Umbilical cord (tissue), 2 donors: ENCODE data around the gene DLGAP1. TPM values are rescaled to one million over a fixed set of nuclear protein-coding genes. Genes with fewer than 3 reads are reported as not detected.
A peak's percentile ranks its signal among the peaks of the same experiment; 100 is the strongest.
"Not testable (repeated sequence)": the region's sequence is repeated elsewhere in the genome, so short reads cannot be mapped to it uniquely, and the experiment has no call there.

ENCODE experiments used
- DNase-seq: peaks from one replicate; pipeline ENCODE4 v3.0.0-alpha.2; 2015; ENCODE audit warnings: low spot score
- total RNA-seq: library from RNA; depleted of rRNA; stranded (reverse); fragments of >200 nt; gene quantifications from one replicate; pipeline ENCODE4 v1.2.3, GENCODE V29; 2014; ENCODE audit warnings: low replicate concordance; ENCODE audit not compliant: insufficient read depth

Gene DLGAP1
- total RNA-seq, 1 donor from 2014 or later = 20.7 TPM

DNA sequence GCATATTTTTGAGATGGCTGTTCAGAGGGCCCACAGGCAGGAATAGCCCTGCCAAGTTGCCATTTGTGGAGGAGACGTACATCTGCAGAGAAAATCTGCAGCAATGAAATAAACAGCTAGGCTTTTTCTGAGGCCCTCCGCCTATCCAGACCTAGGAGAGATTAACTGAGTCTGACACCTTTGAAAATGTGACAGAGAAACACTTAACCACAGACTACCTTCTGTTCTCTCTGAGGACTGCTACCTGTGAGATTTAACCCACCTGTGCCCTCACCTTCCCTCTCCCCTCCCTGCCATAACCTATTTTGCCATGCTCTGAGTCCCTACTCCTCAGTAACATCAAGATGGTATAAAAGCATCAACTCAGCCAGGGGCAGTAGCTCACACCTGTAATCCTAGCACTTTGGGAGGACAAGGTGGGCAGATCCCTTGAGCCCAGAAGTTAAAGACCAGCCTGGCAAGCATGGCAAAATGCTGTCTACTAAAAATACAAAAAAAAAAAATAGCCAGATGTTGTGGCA is 844.9 kb downstream of the DLGAP1 start:
- no peak for DNase-seq

DNA sequence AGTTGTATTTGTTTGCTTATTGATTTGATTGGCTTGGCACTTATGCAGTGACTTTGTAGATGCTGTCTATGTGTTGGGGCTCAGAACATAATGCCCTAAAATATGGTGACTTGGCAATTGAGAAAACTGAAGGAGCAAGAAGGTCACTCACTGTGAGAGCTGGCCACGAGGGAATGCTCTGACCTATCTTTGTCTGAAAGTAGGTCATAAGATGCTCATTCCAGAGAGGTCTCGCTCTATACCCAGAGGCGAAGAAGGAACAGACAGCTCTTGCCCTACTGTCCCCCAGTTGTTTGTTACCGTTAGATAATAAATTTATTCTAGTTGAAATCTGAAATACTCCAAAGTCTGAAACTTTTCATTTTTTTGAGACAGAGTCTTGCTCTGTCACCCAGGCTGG is 846.6 kb downstream of the DLGAP1 start:
- no peak for DNase-seq

DNA sequence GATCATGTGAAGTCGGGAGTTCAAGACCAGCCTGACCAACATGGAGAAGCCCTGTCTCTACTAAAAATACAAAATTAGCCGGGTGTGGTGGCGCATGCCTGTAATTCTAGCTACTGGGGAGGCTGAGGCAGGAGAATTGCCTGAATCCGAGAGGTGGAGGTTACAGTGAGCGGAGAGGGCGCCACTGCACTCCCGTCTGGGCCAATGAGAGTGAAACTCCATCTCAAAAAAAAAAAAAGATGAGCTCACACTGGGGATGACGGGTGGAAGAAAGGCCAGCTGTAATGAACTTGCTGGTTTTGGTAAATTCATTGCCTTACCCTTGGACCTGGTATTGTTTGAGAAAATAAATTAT is 847.0 kb downstream of the DLGAP1 start:
- not testable (repeated sequence) for DNase-seq

DNA sequence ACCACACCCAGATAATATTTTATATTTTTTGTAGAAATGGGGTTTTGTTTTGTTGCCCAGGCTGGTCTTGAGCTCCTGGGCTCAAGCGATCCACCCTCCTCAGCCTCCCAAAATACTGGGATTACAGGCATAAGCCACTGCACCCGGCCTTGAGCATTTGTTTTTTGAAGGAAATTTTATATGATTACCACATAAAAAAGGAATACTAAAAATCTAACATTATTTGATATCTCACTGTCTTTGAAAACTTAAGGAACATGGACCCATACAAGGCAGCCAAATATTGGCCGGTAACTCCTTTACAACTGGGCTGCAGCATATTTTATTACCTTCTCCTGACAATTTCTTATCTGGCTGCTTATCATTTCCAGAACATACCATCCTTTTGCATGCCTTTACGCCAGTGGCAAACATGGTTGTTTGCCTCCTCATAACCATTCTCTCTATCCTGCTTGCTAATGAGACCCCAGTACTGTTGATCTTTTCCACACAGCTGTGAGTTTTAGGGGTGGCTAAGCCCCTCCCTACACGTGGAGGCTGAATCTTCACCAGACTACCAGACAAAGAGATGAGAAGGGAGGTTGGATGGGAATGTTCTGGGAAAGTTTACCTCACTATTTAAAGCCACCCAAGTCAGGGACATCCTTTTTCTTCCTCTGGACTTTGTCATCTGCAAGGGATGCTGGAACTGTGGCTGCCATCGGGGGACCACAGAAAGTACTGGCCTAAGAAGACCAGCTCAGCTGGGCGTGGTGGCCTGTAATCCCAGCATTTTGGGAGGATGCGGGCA is 847.6 kb downstream of the DLGAP1 start:
- peak; percentile 47 for DNase-seq

DNA sequence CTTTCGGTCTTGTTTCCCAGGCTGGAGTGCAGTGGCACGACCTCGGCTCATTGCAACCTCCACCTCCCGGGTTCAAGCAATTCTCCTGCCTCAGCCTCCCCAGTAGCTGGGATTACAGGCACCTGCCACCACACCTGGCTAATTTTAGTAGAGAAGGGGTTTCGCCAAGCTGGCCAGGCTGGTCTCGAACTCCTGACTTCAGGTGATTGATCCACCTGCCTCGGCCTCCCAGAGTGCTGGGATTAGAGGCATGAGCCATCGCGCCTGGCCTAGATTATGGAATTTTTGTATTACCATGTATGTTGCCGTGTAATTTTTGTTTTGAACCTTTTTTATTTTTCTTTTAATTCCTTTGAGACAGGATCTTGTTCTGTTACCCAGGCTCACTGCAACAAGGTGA is 848.2 kb downstream of the DLGAP1 start:
- DNase-seq = not testable (repeated sequence)

DNA sequence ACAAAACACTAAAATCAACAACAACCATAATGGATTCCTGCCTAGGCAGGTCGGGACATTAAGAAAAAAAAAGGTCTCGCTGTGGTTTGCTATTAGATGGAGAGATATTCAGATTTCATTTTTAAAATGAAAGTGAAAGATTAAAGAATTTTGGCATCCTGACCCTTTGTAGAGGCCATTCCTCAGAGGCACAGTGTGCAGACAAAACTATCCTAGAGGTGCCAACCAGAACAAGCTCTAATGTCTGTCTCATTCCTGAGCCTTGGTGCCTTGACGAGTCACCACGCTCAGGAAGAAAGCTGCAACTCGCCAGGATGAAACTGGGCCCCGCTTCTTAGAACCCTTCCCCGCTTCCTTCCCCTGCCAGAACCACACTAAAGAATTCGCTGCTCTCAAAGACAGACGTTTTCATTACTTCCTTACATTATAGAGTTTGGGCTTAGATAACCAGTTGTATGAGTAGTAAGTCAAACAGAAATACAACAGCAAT is 849.1 kb downstream of the DLGAP1 start:
- DNase-seq = peak; percentile 66

DNA sequence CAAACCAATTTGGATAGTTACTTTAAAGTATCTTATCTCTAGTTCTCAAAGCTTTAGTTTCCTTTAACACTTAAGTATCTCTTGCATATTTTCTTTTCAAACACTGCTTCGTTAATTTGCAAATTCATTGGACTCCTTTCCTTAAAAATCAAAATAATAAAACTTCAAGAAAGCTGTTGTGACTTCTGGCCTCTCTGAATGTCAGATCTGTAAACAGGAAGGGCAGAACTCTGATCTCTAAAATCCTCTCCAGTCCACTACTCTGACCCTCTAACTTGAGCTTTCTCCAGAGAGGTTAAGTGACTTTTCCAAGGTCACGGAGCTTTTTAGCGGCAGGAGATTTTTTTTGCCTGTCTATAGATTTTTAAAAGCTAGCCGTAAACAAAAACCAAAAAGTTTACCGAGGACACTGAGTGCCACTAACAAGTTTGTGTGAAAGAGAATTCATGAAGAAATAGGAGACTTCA is 849.6 kb downstream of the DLGAP1 start:
- DNase-seq = no peak

DNA sequence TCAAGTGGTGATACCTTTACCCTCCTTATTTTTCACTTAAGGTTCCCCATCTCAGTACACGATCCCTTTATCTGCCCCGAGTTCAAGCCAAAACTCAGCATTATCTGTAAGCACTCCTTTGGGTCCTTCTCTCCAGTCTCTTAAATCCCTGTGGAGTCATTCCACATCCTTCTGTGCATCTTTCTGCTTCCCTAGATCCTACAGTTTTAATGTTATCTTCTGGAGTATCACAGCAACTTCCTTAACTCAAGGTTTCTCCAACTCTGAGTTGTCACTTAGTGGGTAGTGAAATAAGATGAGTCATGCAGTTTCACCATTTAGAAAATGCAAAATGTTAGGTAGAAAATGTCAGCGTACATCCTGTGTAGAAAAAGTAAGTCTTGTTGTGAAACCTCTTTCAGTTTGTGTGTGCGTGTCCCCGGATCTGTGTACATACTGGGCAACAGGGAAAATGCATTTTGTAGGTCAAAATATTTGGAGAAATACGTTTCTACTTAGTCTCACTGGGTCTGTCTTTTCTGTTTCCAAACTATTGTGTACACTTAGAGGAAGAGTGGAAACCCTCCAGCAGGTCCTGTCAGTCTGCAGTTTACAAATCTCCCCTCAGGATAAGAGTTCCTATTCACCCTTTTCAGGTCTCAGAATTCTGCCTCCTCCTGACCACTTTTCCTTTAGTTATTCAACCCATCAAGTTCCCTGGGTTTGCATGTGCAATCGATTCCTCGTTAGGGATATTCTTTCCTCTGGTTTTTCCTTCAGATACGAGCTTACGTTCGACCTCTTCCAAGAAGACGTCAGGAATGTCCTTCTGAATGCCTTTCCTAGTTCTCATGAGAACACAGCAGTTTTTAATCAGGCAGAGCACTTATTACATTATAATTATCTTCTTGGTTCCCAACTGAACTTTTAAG is 850.4 kb downstream of the DLGAP1 start:
- peak; percentile 85 for DNase-seq

DNA sequence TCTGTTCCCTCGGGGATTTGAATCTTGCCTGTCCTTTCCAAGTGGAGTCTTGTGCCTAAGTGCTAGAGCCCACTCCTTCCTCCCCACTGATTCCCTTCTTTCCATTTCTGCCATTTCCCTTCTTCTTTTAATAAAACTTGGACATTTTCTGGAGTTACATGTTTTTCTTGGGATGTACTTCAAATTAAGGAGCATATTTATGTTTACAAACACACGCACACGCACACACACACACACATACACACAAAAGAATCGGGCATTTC is 850.9 kb downstream of the DLGAP1 start:
- no peak for DNase-seq

DNA sequence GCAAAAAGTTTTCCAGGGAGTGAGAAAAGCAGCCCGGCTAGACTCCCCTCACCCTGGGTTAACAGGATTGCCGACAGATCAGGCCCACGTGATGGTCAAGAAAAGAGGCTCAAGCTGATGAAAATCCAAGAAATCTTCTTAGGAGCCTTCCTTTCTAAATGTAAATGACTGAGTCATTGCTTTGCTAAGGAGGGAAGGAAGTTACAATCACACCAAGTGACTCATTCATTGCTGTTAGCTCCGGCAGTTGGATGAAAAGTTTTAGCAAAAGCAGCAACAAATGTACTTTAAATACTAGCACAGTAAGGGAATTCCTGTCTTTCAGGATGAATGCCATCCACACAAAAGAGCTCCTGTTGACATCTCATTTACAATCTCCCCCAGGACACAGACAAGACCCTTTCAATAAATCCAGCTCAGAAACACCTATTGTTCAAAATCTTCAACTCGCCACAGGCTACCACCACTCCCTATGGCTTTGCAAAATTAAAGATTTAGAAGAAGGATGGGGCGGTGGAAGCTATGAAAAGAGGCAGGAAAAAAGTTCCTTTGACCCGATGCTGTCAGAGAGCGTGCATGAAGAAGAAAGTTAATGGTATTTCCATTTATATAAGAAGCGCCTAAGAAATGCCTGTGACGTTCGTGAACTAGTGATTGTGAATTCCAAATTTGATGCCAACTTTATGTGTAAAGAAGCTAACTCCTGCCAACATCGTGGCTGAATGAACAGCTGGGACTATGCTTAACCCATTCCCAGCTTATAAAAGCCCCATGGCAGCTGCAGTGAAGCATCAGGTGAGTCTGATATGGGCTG is 851.5 kb downstream of the DLGAP1 start:
- DNase-seq = peak; percentile 93

DNA sequence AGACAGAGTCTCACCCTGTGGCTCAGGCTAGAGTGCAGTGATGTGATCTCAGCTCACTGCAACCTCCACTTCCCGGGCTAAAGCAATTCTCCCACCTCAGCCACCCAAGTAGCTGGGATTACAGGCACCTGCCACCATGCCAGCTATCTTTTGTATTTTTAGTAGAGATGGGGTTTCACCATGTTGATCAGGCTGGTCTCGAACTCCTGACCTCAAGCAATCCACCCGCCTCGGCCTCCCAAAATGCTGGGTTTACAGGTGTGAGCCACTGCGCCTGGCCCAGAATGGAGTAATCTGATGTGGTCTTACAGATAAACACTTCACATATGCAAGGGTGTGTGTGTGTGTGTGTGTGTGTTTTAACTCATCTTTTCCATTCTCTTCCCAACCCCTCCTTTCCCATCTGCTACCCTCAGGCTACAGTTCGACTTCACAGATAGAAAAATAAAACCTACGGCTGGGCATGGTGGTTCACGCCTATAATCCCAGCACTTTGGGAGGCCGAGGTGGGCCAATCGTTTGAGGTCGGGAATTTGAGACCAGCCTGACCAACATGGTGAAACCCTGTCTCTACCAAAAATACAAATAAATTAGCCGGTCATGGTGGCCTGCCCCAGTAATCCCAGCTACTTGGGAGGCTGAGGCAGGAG is 853.9 kb downstream of the DLGAP1 start:
- DNase-seq = not testable (repeated sequence)

DNA sequence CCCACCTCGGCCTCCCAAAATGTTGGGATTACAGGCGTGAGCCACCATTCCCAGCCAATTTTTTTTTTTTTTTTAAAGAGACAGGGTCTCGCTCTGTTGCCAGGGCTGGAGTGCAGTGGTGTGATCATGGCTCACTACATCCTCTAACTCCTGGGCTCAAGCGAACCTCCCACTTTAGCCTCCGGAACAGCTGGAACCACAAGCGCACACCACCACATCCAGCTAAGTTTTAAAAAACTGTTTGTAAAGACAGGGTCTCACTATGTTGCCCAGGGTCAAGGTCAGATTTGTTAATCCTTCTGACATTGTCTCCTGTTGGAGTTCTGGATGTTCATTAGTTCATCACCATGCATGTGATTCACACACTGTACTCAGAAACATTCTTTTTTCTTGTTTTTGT is 855.2 kb downstream of the DLGAP1 start:
- DNase-seq = no peak

DNA sequence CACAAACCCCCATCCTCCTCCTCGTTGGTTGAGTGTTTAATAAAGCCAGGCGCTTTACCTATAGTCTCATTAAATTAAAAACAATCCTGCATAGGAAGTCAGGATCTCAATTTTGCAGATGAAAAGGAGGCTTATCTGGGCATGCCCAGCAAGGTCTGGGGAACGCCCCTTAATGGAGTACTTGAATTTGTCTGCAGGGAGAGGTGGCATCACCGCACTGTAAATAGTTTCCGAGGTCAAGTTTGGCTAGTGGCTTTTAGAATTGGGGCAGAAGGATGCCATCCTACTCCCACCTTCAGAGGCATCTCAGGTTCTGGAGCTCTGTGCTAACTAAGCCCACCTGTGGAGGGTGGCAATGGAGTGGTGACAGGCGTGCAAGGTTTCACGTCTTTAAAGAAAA is 855.9 kb downstream of the DLGAP1 start:
- DNase-seq = no peak

DNA sequence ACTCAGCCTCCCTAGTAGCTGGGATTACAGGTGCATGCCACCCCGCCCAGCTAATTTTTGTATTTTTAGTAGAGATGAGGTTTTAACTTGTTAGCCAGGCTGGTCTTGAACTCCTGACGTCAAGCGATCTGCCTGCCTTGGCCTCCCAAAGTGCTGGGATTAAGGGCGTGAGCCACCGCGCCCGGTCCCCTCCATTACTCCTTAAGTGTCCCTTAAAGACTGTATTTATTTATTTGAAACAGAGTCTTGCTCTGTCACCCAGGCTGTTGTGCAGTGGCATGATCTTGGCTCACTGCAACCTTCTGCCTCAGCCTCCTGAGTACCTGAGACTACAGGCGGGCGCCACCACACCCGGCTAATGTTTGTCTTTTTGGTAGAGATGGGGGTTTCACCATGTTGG is 856.5 kb downstream of the DLGAP1 start:
- no peak for DNase-seq

DNA sequence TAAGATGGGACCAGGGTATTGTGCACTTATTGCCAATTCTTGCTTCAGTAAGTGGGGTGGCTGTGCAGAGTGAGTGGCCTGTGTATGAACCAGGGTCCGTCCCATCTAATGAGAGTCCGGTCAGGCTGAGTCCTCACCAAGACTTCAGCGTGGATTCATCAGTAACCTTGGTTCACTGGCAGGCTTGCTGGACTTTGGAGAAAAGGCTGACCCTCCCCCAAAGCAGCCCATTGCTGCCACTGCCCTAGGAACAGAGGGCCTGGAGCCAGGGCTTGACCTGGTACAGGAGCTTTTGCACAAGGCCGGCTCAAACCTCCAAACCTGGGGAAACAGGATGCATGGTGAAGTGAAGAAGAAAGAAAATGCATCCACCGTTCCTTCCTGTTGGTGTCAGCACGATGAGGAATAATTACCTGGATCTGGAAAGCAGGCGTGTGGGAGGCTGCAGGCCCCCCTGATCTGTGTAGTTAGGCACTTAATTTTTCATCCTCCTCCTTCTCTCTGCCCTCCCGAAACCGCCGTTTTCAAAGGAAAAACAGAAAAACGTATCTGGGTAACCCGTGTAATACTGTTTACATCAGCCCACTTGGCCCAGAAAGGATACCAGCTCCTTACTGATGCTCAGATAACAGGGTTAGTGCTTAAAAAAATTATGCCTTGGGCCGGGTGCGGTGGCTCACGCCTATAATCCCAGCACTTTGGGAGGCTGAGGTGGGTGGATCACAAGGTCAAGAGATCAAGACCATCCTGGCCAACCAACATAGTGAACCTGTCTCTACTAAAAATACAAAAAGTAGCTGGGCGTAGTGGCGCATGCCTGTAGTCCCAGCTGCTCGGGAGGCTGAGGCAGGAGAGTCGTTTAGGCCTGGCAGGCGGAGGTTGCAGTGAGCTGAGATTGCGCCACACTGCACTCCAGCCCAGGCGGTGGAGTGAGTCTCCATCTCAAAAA is 857.4 kb downstream of the DLGAP1 start:
- no peak for DNase-seq

DNA sequence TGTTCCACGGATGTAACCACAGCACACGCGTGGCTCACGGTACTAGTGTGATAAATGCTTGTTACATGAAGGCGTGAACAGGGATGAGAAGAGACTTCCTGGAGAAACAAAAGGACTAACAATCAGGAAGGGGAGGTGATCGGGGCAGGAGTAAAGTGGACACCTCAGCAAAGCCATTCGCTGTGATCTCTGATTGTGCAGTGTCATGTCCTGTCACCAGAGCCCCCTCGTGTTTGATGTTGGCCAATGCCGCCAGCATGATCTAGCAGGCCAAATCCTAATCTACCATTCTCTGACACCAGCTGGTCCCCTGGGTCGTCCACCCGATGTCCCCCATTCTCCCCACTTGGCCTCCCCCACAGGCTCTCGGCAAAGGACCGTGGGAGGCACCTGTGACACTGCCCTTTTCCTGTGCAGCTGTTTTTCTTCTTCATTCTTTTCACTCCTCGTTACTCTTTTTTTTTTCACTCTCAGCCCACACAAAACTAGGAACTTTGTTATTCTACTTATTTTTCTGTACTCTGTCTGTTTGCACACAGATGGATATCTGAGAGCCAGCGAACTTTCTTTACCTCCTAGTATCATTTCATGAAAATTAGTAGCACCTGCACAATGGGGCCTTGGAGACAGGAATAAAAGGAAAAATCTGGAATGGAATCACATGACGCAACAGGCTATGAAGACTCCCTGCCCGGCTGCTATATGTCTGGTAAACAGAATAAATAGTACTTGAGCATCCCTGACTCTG is 858.3 kb downstream of the DLGAP1 start:
- DNase-seq = no peak

DNA sequence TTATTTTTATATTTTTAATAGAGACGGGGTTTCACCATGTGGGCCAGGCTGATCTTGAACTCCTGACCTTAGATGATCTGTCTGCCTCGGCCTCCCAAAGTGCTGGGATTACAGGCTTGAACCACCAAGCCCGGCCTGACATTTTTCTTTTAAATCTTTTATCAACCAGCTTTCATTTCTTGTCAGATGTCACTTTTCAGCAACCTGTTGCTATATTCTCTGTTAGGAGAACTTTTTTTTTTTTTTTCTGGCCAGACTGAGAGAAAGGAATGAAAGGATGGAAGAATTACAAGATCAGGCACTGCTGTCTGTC is 858.8 kb downstream of the DLGAP1 start:
- DNase-seq = no peak

DNA sequence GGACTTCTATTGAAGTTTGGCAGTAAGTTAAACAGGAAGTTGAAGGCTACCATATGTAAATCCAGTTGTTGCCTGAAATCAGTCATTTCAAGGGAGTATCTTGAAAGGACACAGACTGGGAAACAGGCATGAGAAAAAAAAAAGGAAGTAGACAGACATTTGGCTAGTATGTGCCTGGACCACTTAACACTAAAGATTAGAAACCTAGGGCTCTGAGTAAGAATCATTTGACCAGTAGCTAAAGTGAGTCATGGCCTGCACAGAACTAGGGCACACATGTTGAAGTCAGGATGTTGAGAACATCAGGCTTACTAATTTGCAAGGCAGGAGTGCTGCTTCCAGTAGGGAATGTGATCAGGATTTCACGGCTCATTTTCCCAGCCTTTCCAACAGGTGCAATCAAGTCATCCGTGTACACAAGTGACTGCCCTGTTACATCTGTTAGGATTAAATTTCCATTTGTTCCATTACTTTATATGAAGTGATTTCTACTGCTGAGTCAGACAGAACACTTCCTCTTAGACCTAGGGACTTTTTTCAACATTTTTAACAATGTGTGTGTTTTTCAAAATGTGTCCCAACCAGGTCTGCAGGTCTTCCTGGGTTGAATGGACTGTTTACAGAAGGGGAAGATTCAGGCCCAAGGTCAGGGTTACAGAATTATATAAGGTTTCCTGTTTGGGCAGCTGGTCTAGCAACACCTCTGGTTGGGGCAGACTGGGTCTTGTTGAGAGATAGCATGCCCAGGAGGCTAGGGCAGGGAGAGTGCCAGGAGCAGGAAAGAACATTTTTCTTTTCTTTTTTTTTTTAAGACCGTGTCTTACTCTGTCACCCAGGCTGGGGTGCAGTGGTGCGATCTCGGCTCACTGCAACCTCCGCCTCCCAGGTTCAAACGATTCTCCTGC is 859.5 kb downstream of the DLGAP1 start:
- DNase-seq = peak; percentile 57
